ENCODE measurements around the gene USP10.

DNA sequence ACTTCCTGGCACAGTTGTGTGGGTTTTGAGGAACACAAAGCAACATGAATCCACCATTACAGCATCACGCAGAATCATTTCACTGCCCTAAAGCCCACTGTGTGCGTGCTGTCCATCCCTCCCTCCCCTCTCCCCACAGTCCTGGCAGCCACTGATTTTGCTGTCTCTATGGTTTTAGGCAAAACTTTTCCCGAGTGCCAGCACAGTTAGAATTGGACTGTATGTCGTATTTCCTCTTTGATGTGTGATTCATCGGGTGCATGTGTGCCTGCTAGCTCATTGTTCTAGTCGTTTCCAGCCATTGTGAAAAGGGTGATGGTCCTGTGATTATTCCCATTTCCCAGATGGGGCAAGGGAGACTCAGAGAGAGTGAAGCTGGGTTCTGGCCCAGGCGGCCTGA, 38.8 kb upstream of the USP10 start:
- TF ChIP-seq, protein P1, sequence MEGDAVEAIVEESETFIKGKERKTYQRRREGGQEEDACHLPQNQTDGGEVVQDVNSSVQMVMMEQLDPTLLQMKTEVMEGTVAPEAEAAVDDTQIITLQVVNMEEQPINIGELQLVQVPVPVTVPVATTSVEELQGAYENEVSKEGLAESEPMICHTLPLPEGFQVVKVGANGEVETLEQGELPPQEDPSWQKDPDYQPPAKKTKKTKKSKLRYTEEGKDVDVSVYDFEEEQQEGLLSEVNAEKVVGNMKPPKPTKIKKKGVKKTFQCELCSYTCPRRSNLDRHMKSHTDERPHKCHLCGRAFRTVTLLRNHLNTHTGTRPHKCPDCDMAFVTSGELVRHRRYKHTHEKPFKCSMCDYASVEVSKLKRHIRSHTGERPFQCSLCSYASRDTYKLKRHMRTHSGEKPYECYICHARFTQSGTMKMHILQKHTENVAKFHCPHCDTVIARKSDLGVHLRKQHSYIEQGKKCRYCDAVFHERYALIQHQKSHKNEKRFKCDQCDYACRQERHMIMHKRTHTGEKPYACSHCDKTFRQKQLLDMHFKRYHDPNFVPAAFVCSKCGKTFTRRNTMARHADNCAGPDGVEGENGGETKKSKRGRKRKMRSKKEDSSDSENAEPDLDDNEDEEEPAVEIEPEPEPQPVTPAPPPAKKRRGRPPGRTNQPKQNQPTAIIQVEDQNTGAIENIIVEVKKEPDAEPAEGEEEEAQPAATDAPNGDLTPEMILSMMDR (IDR thresholded peaks at IDR 0.05) = no peak
- no peak for TF ChIP-seq POLR2A (IDR thresholded peaks at IDR 0.05)
